Neural cell (in vitro differentiated cells): ENCODE results near the gene KRTAP4-1. TPM values are rescaled to one million over a fixed set of nuclear protein-coding genes. Genes with fewer than 3 reads are reported as not detected.

ENCODE experiments used
- H2AFZ ChIP-seq: fragments of 200-600, 300-800 bp; sonication (generic), shearing (Covaris generic); 2 replicates; pipeline ENCODE4 v1.6.0; 2014; ENCODE audit warnings: low read depth, mild to moderate bottlenecking, antibody characterized with exemption, low read length, moderate library complexity
- H3F3A ChIP-seq: fragments of 200-600 bp; shearing (Covaris generic); 2 replicates; pipeline ENCODE4 v1.6.1; 2016; ENCODE audit warnings: mild to moderate bottlenecking, moderate library complexity, mixed read lengths, antibody characterized with exemption, low read length; ENCODE audit not compliant: insufficient read depth, poor library complexity, severe bottlenecking
- H3K27ac ChIP-seq: fragments of 200-600, 300-800 bp; sonication (generic), shearing (Covaris generic); 2 replicates; pipeline ENCODE4 v1.5.1; 2014; ENCODE audit warnings: mild to moderate bottlenecking, low read length, moderate library complexity
- H3K27me3 ChIP-seq: fragments of 300-800, 200-600 bp; sonication (generic), shearing (Covaris generic); 2 replicates; pipeline ENCODE4 v1.6.0; 2014; ENCODE audit warnings: mild to moderate bottlenecking, low read depth, low read length, moderate library complexity; ENCODE audit not compliant: insufficient read depth
- H3K36me3 ChIP-seq: fragments of 300-800, 200-600 bp; sonication (generic), shearing (Covaris generic); 2 replicates; pipeline ENCODE4 v1.5.1; 2014; ENCODE audit warnings: mild to moderate bottlenecking, antibody characterized with exemption, low read length, moderate library complexity; ENCODE audit not compliant: insufficient read depth
- H3K4me2 ChIP-seq: fragments of 300-800, 200-600 bp; sonication (generic), shearing (Covaris generic); 2 replicates; pipeline ENCODE4 v1.6.0; 2014; ENCODE audit warnings: mild to moderate bottlenecking, low read length
- H3K4me3 ChIP-seq: fragments of 300-800, 200-600 bp; sonication (generic), shearing (Covaris generic); 2 replicates; pipeline ENCODE4 v1.5.1; 2014; ENCODE audit warnings: mild to moderate bottlenecking, low read length, moderate library complexity
- H3K79me2 ChIP-seq: fragments of 200-600 bp; shearing (Covaris generic); replicated peaks from 2 replicates; pipeline ENCODE4 v1.6.0; 2014; ENCODE audit warnings: mild to moderate bottlenecking, low read length, moderate library complexity; ENCODE audit not compliant: insufficient read depth
- H3K9ac ChIP-seq: fragments of 300-800, 200-600 bp; sonication (generic), shearing (Covaris generic); 2 replicates; pipeline ENCODE4 v1.6.1; 2016; ENCODE audit warnings: mild to moderate bottlenecking, low read length, mixed read lengths
- H3K9me2 ChIP-seq: fragments of 200-600 bp; shearing (Covaris generic); 2 replicates; pipeline ENCODE4 v1.6.1; 2016; ENCODE audit warnings: mild to moderate bottlenecking, low read length, mixed read lengths; ENCODE audit not compliant: insufficient read depth
- H3K9me3 ChIP-seq: fragments of 200-600, 300-800 bp; sonication (generic), shearing (Covaris generic); 2 replicates; pipeline ENCODE4 v1.6.1; 2016; ENCODE audit warnings: mild to moderate bottlenecking, mixed run types, low read length, moderate library complexity, mixed read lengths
- H4K20me1 ChIP-seq: fragments of 200-600 bp; shearing (Covaris generic); 2 replicates; pipeline ENCODE4 v1.6.1; 2016; ENCODE audit warnings: mild to moderate bottlenecking, mixed run types; ENCODE audit not compliant: insufficient read depth
- EP300 ChIP-seq: fragments of 450-650 bp; conservative IDR thresholded peaks from 2 replicates; pipeline ENCODE4 v1.6.1; 2014; ENCODE audit warnings: antibody characterized with exemption, mild to moderate bottlenecking, moderate library complexity; ENCODE audit not compliant: poor library complexity, severe bottlenecking
- EZH2 ChIP-seq: fragments of 200-600, 300-800 bp; shearing (Covaris generic), sonication (generic); IDR thresholded peaks from 2 replicates; pipeline ENCODE4 v1.6.1; 2014; ENCODE audit warnings: antibody characterized with exemption, low read length, borderline replicate concordance, mild to moderate bottlenecking; ENCODE audit not compliant: insufficient read depth, poor library complexity, severe bottlenecking
- MXI1 ChIP-seq: fragments of 450-650 bp; conservative IDR thresholded peaks from 2 replicates; pipeline ENCODE4 v1.6.1; 2014; ENCODE audit warnings: antibody characterized with exemption, mild to moderate bottlenecking; ENCODE audit not compliant: poor library complexity, severe bottlenecking
- POLR2AphosphoS5 ChIP-seq: IDR thresholded peaks from 2 replicates; pipeline ENCODE4 v1.6.1; 2012
- RAD21 ChIP-seq: fragments of 450-650 bp; conservative IDR thresholded peaks from 2 replicates; pipeline ENCODE4 v1.6.1; 2014; ENCODE audit warnings: antibody characterized with exemption, mild to moderate bottlenecking, moderate library complexity
- SMC3 ChIP-seq: fragments of 450-650 bp; conservative IDR thresholded peaks from 2 replicates; pipeline ENCODE4 v1.6.1; 2014; ENCODE audit warnings: antibody characterized with exemption, mild to moderate bottlenecking, moderate library complexity; ENCODE audit not compliant: poor library complexity
- TAF1 ChIP-seq: IDR thresholded peaks from 2 replicates; pipeline ENCODE4 v1.6.1; 2012; ENCODE audit warnings: low read depth
- polyA plus RNA-seq: library from polyadenylated mRNA; depleted of rRNA; stranded (reverse); fragments of >200 nt; gene quantifications from 2 replicates; pipeline ENCODE4 v1.2.3, GENCODE V29; 2014
- TF ChIP-seq, protein P1 (sequence below): IDR thresholded peaks from 2 replicates; pipeline ENCODE4 v1.6.1; 2012; ENCODE audit warnings: borderline replicate concordance
- TF ChIP-seq, protein P2 (sequence below): fragments of 450-650 bp; IDR thresholded peaks from 2 replicates; pipeline ENCODE4 v1.5.1; 2014; ENCODE audit warnings: antibody characterized with exemption, mild to moderate bottlenecking, moderate library complexity; ENCODE audit not compliant: poor library complexity, severe bottlenecking

KRTAP4-1 gene
- polyA plus RNA-seq, 1 donor from 2014 or later: not detected

DNA sequence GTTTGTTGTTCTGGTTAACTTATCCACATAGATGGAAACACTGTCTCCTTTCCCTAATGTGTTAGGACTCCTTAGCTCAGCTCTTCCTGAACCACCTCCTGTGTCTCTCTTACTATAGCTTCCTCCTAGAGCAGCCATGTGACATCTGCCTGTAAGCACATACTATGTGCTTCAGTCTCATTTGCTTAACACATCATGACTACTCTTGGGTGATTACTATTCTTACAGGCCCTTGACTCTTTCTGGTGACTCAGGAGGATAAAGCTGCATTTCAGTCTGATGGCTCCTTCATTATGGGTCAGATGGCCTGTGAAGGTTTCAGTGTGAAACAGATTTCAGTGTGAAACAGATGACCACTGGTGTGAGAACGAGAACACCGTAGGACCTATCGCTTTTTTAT is 6.4 kb downstream of the KRTAP4-1 start:
- Histone ChIP-seq H3K27me3 (no peaks in the 10 kb centered on the region), H4K20me1 (no peaks in the 10 kb centered on the region), H3K9ac (no peak overlapping the region), H2AFZ (no peak overlapping the region), H3K9me2 (no peaks in the 10 kb centered on the region), H3K27ac (no peak overlapping the region), H3K4me3 (no peak overlapping the region), H3K79me2 (no peaks in the 10 kb centered on the region), H3F3A (no peaks in the 10 kb centered on the region), H3K9me3 (no peaks in the 10 kb centered on the region), H3K36me3 (no peaks in the 10 kb centered on the region), H3K4me2 (no peak overlapping the region)
- TF ChIP-seq POLR2AphosphoS5: no peak
- TF ChIP-seq TAF1: no peak
- no peak for TF ChIP-seq EP300
- no peak for TF ChIP-seq EZH2
- TF ChIP-seq SMC3: no peak
- no peak for TF ChIP-seq MXI1

DNA sequence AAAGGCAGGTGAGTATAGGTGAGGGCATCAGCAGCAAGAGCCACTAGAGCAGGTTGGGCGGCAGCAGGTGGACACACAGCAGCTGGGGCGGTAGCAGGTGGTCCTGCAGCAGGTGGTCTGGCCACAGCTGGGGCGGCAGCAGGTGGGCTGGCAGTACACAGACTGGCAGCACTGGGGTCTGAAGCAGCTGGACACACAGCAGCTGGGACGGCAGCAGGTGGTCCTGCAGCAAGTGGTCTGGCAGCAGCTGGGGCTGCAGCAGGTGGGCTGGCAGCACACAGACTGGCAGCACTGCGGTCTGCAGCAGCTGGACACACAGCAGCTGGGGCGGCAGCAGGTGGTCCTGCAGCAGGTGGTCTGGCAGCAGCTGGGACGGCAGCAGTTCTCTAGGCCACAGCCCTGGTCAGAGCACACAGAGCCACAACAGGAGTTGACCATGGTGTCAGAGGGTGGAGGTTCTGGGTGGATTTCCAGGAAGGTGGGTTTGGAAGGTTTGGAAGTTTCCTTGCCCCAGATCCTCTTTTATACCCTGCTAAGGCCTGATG is 6.9 kb downstream of the KRTAP4-1 start, which contains the start of gene KRTAP4-2:
Gene KRTAP4-2 (minus strand): TSS at position 495 of the 545 bp plus-strand sequence. CDS start 57 bp downstream, at position 438.
- Histone ChIP-seq H3K27ac (no peak within 1 kb of the TSS), H3K9me3 (no peaks in the 10 kb centered on the region), H3K79me2 (no peaks in the 10 kb centered on the region), H3K9me2 (no peaks in the 10 kb centered on the region), H3K36me3 (no peaks in the 10 kb centered on the region), H3K9ac (no peak within 1 kb of the TSS), H3K27me3 (no peaks in the 10 kb centered on the region), H2AFZ (no peak within 1 kb of the TSS), H4K20me1 (no peaks in the 10 kb centered on the region), H3F3A (no peaks in the 10 kb centered on the region), H3K4me3 (no peak within 1 kb of the TSS), H3K4me2 (no peak within 1 kb of the TSS)
- TF ChIP-seq EP300 (no peak), MXI1 (no peak), RAD21 (no peak), EZH2 (no peak), POLR2AphosphoS5 (no peak), TAF1 (no peak), SMC3 (no peak)
- TF ChIP-seq, protein P1, sequence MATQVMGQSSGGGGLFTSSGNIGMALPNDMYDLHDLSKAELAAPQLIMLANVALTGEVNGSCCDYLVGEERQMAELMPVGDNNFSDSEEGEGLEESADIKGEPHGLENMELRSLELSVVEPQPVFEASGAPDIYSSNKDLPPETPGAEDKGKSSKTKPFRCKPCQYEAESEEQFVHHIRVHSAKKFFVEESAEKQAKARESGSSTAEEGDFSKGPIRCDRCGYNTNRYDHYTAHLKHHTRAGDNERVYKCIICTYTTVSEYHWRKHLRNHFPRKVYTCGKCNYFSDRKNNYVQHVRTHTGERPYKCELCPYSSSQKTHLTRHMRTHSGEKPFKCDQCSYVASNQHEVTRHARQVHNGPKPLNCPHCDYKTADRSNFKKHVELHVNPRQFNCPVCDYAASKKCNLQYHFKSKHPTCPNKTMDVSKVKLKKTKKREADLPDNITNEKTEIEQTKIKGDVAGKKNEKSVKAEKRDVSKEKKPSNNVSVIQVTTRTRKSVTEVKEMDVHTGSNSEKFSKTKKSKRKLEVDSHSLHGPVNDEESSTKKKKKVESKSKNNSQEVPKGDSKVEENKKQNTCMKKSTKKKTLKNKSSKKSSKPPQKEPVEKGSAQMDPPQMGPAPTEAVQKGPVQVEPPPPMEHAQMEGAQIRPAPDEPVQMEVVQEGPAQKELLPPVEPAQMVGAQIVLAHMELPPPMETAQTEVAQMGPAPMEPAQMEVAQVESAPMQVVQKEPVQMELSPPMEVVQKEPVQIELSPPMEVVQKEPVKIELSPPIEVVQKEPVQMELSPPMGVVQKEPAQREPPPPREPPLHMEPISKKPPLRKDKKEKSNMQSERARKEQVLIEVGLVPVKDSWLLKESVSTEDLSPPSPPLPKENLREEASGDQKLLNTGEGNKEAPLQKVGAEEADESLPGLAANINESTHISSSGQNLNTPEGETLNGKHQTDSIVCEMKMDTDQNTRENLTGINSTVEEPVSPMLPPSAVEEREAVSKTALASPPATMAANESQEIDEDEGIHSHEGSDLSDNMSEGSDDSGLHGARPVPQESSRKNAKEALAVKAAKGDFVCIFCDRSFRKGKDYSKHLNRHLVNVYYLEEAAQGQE: no peak
- TF ChIP-seq, protein P2, sequence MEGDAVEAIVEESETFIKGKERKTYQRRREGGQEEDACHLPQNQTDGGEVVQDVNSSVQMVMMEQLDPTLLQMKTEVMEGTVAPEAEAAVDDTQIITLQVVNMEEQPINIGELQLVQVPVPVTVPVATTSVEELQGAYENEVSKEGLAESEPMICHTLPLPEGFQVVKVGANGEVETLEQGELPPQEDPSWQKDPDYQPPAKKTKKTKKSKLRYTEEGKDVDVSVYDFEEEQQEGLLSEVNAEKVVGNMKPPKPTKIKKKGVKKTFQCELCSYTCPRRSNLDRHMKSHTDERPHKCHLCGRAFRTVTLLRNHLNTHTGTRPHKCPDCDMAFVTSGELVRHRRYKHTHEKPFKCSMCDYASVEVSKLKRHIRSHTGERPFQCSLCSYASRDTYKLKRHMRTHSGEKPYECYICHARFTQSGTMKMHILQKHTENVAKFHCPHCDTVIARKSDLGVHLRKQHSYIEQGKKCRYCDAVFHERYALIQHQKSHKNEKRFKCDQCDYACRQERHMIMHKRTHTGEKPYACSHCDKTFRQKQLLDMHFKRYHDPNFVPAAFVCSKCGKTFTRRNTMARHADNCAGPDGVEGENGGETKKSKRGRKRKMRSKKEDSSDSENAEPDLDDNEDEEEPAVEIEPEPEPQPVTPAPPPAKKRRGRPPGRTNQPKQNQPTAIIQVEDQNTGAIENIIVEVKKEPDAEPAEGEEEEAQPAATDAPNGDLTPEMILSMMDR: no peak
